ENCODE data around the gene GPR25.
"Not testable (repeated sequence)": the region's sequence is repeated elsewhere in the genome, so short reads cannot be mapped to it uniquely, and the experiment has no call there.

Gene GPR25

GRCh38 chr1:200909071-200909470, 36.3 kb downstream of the GPR25 start:
- WGBS, 2 donors (ENCODE audit: extremely low coverage in 2 of 2, insufficient read length in 2 of 2, insufficient replicate concordance in 1 of 2): no CpG with 5 or more reads among the region's 5 CpGs
- no peak overlapping the region for H3K9ac ChIP-seq (ENCODE audit: low read depth, low read length, poor library complexity)
- no peak overlapping the region for H2AK5ac ChIP-seq (ENCODE audit: low read depth, low read length)
- H3K18ac ChIP-seq (ENCODE audit: low read length): no peak overlapping the region
- H3K9me3 ChIP-seq (replicated peaks in 1 of 2; ENCODE audit: control insufficient read depth in 2 of 2, insufficient read depth in 1 of 2, low read depth in 1 of 2, low read length in 2 of 2): no peaks in the 10 kb centered on the region
- H3K36me3 ChIP-seq (replicated peaks in 1 of 2; ENCODE audit: control insufficient read depth in 2 of 2, insufficient read depth in 2 of 2, low read length in 2 of 2): peaks cover 49 to 94% of the 10 kb centered on the region in 2 donors
- no peak overlapping the region for H3K4me2 ChIP-seq (ENCODE audit: insufficient read depth, low read length, poor library complexity, severe bottlenecking)
- H3K14ac ChIP-seq (ENCODE audit: low read length): no peak overlapping the region
- H2BK12ac ChIP-seq (ENCODE audit: low read length): no peak overlapping the region
- H2AFZ ChIP-seq (ENCODE audit: low read length): no peak overlapping the region
- H4K91ac ChIP-seq (ENCODE audit: low read depth, low read length, poor library complexity): no peak overlapping the region
- no peak overlapping the region for H2BK120ac ChIP-seq (ENCODE audit: low read depth, low read length)
- H2BK5ac ChIP-seq (ENCODE audit: low read length): no peak overlapping the region
- H3K27me3 ChIP-seq (ENCODE audit: control insufficient read depth in 3 of 3, insufficient read depth in 3 of 3, low read depth in 1 of 3, low read length in 3 of 3): no peaks in the 10 kb centered on the region
- H3K27ac ChIP-seq (replicated peaks; ENCODE audit: low read length): no peak overlapping the region
- no peak overlapping the region for H3K23ac ChIP-seq (ENCODE audit: low read depth, low read length, poor library complexity)
- H3K4me1 ChIP-seq (ENCODE audit: control insufficient read depth in 2 of 2, insufficient read depth in 1 of 2, low read depth in 1 of 2, low read length in 2 of 2): no peaks in the 10 kb centered on the region
- DNase-seq (ENCODE audit: low spot score): no peak
- H2BK15ac ChIP-seq (ENCODE audit: low read length): no peak overlapping the region
- H3K79me1 ChIP-seq (ENCODE audit: low read depth, low read length): peaks cover 2% of the 10 kb centered on the region
- no peak overlapping the region for H3K4ac ChIP-seq (ENCODE audit: low read length)
- H4K8ac ChIP-seq (ENCODE audit: low read depth, low read length): no peak overlapping the region
- no peak overlapping the region for H3K4me3 ChIP-seq (ENCODE audit: low read length in 2 of 2)

- Histone ChIP-seq H3K36me3 (replicated peaks in 1 of 2; ENCODE audit: control insufficient read depth in 2 of 2, insufficient read depth in 2 of 2, low read length in 2 of 2) (peaks cover 49 to 89% of the 10 kb centered on the region in 2 donors), H3K4me2 (ENCODE audit: insufficient read depth, low read length, poor library complexity, severe bottlenecking) (no peak overlapping the region)
Observed at GRCh38 chr1:200909757-200910239, 37.0 kb downstream of the GPR25 start.

GRCh38 chr1:200911361-200911760, 38.6 kb downstream of the GPR25 start:
- H3K23ac ChIP-seq (ENCODE audit: low read depth, low read length, poor library complexity): no peak overlapping the region
- H2BK12ac ChIP-seq (ENCODE audit: low read length): no peak overlapping the region
- no peaks in the 10 kb centered on the region for H3K27me3 ChIP-seq (ENCODE audit: control insufficient read depth in 3 of 3, insufficient read depth in 3 of 3, low read depth in 1 of 3, low read length in 3 of 3)
- H3K4me2 ChIP-seq (ENCODE audit: insufficient read depth, low read length, poor library complexity, severe bottlenecking): no peak overlapping the region
- no peak overlapping the region for H2BK120ac ChIP-seq (ENCODE audit: low read depth, low read length)
- no peak overlapping the region for H3K4ac ChIP-seq (ENCODE audit: low read length)
- H3K9ac ChIP-seq (ENCODE audit: low read depth, low read length, poor library complexity): peak overlapping the region; percentile 44
- no peak overlapping the region for H2BK15ac ChIP-seq (ENCODE audit: low read length)
- H4K91ac ChIP-seq (ENCODE audit: low read depth, low read length, poor library complexity): no peak overlapping the region
- H3K14ac ChIP-seq (ENCODE audit: low read length): no peak overlapping the region
- WGBS, 2 donors (ENCODE audit: extremely low coverage in 2 of 2, insufficient read length in 2 of 2, insufficient replicate concordance in 1 of 2): no CpG with 5 or more reads among the region's 24 CpGs
- no peaks in the 10 kb centered on the region for H3K9me3 ChIP-seq (replicated peaks in 1 of 2; ENCODE audit: control insufficient read depth in 2 of 2, insufficient read depth in 1 of 2, low read depth in 1 of 2, low read length in 2 of 2)
- H4K8ac ChIP-seq (ENCODE audit: low read depth, low read length): no peak overlapping the region
- H3K27ac ChIP-seq (replicated peaks; ENCODE audit: low read length): no peak overlapping the region
- H2AFZ ChIP-seq (ENCODE audit: low read length): no peak overlapping the region
- H3K79me1 ChIP-seq (ENCODE audit: low read depth, low read length): peaks cover 2% of the 10 kb centered on the region
- H3K4me1 ChIP-seq (ENCODE audit: control insufficient read depth in 2 of 2, insufficient read depth in 1 of 2, low read depth in 1 of 2, low read length in 2 of 2): no peaks in the 10 kb centered on the region
- no peak overlapping the region for H2AK5ac ChIP-seq (ENCODE audit: low read depth, low read length)
- no peak overlapping the region for H3K4me3 ChIP-seq (ENCODE audit: low read length in 2 of 2)
- no peak overlapping the region for H3K18ac ChIP-seq (ENCODE audit: low read length)
- DNase-seq (ENCODE audit: low spot score): no peak
- H2BK5ac ChIP-seq (ENCODE audit: low read length): no peak overlapping the region
- H3K36me3 ChIP-seq (replicated peaks in 1 of 2; ENCODE audit: control insufficient read depth in 2 of 2, insufficient read depth in 2 of 2, low read length in 2 of 2): peaks cover 46 to 75% of the 10 kb centered on the region in 2 donors

More at GRCh38 chr1:200909757-200910239, 37.0 kb downstream of the GPR25 start:
- no CpG with 5 or more reads among the region's 4 CpGs for WGBS, 2 donors (ENCODE audit: extremely low coverage in 2 of 2, insufficient read length in 2 of 2, insufficient replicate concordance in 1 of 2)
- no peak overlapping the region for H3K4ac ChIP-seq (ENCODE audit: low read length)
- H4K8ac ChIP-seq (ENCODE audit: low read depth, low read length): no peak overlapping the region
- H3K9ac ChIP-seq (ENCODE audit: low read depth, low read length, poor library complexity): no peak overlapping the region
- peaks cover 2% of the 10 kb centered on the region for H3K79me1 ChIP-seq (ENCODE audit: low read depth, low read length)
- H2BK5ac ChIP-seq (ENCODE audit: low read length): no peak overlapping the region
- H2AFZ ChIP-seq (ENCODE audit: low read length): no peak overlapping the region
- H3K4me1 ChIP-seq (ENCODE audit: control insufficient read depth in 2 of 2, insufficient read depth in 1 of 2, low read depth in 1 of 2, low read length in 2 of 2): no peaks in the 10 kb centered on the region
- H3K18ac ChIP-seq (ENCODE audit: low read length): no peak overlapping the region
- no peak overlapping the region for H2BK15ac ChIP-seq (ENCODE audit: low read length)
- no peak overlapping the region for H3K14ac ChIP-seq (ENCODE audit: low read length)
- no peak overlapping the region for H3K27ac ChIP-seq (replicated peaks; ENCODE audit: low read length)
- H3K4me3 ChIP-seq (ENCODE audit: low read length in 2 of 2): no peak overlapping the region
- no peaks in the 10 kb centered on the region for H3K27me3 ChIP-seq (ENCODE audit: control insufficient read depth in 3 of 3, insufficient read depth in 3 of 3, low read depth in 1 of 3, low read length in 3 of 3)
- H2AK5ac ChIP-seq (ENCODE audit: low read depth, low read length): no peak overlapping the region
- no peak overlapping the region for H4K91ac ChIP-seq (ENCODE audit: low read depth, low read length, poor library complexity)
- H2BK120ac ChIP-seq (ENCODE audit: low read depth, low read length): no peak overlapping the region
- no peak for DNase-seq (ENCODE audit: low spot score)
- H3K23ac ChIP-seq (ENCODE audit: low read depth, low read length, poor library complexity): no peak overlapping the region
- H2BK12ac ChIP-seq (ENCODE audit: low read length): no peak overlapping the region
- H3K9me3 ChIP-seq (replicated peaks in 1 of 2; ENCODE audit: control insufficient read depth in 2 of 2, insufficient read depth in 1 of 2, low read depth in 1 of 2, low read length in 2 of 2): no peaks in the 10 kb centered on the region

- not testable (repeated sequence) for H3K14ac ChIP-seq (ENCODE audit: low read length); H3K27me3 ChIP-seq (ENCODE audit: control insufficient read depth in 3 of 3, insufficient read depth in 3 of 3, low read depth in 1 of 3, low read length in 3 of 3); H3K23ac ChIP-seq (ENCODE audit: low read depth, low read length, poor library complexity); H2AK5ac ChIP-seq (ENCODE audit: low read depth, low read length); H3K4ac ChIP-seq (ENCODE audit: low read length); H3K4me3 ChIP-seq (ENCODE audit: low read length in 2 of 2); H2AFZ ChIP-seq (ENCODE audit: low read length); H3K9me3 ChIP-seq (replicated peaks in 1 of 2; ENCODE audit: control insufficient read depth in 2 of 2, insufficient read depth in 1 of 2, low read depth in 1 of 2, low read length in 2 of 2); H2BK120ac ChIP-seq (ENCODE audit: low read depth, low read length); H4K8ac ChIP-seq (ENCODE audit: low read depth, low read length); H3K79me1 ChIP-seq (ENCODE audit: low read depth, low read length); H3K4me1 ChIP-seq (ENCODE audit: control insufficient read depth in 2 of 2, insufficient read depth in 1 of 2, low read depth in 1 of 2, low read length in 2 of 2); H4K91ac ChIP-seq (ENCODE audit: low read depth, low read length, poor library complexity); H3K9ac ChIP-seq (ENCODE audit: low read depth, low read length, poor library complexity); H3K4me2 ChIP-seq (ENCODE audit: insufficient read depth, low read length, poor library complexity, severe bottlenecking); H3K27ac ChIP-seq (replicated peaks; ENCODE audit: low read length); H2BK12ac ChIP-seq (ENCODE audit: low read length); DNase-seq (ENCODE audit: low spot score); H2BK5ac ChIP-seq (ENCODE audit: low read length); H3K18ac ChIP-seq (ENCODE audit: low read length); H2BK15ac ChIP-seq (ENCODE audit: low read length)
- no CpG with 5 or more reads among the region's 21 CpGs for WGBS, 2 donors (ENCODE audit: extremely low coverage in 2 of 2, insufficient read length in 2 of 2, insufficient replicate concordance in 1 of 2)
- H3K36me3 ChIP-seq (replicated peaks in 1 of 2; ENCODE audit: control insufficient read depth in 2 of 2, insufficient read depth in 2 of 2, low read length in 2 of 2): peaks cover 44 to 69% of the 10 kb centered on the region in 2 donors
Observed at GRCh38 chr1:200911936-200912335, 39.2 kb downstream of the GPR25 start.
